Subcutaneous abdominal adipose tissue (tissue), 5 donors: ENCODE measurements around the gene RBMS1.

Experiments used
- H3K27ac ChIP-seq: one replicate; pipeline ENCODE4 v1.7.0; 2013; ENCODE audit warnings: low read depth, mild to moderate bottlenecking, inconsistent platforms, low read length, moderate library complexity
- H3K27me3 ChIP-seq, 5 donors: one replicate each; pipeline ENCODE4 v1.7.0; 2013; ENCODE audit warnings: low read length in 5 of 5, inconsistent platforms in 1 of 5; ENCODE audit not compliant: control insufficient read depth in 5 of 5, insufficient read depth in 4 of 5
- H3K36me3 ChIP-seq, 5 donors: one replicate each; pipeline ENCODE4 v1.7.0; 2013; ENCODE audit warnings: low read length in 5 of 5; ENCODE audit not compliant: control insufficient read depth in 5 of 5, insufficient read depth in 5 of 5
- H3K4me1 ChIP-seq, 5 donors: one replicate each; pipeline ENCODE4 v1.7.0; 2013; ENCODE audit warnings: low read length in 5 of 5, mild to moderate bottlenecking in 3 of 5, moderate library complexity in 1 of 5; ENCODE audit not compliant: control insufficient read depth in 5 of 5, insufficient read depth in 5 of 5
- H3K4me3 ChIP-seq, 5 donors: one replicate each; pipeline ENCODE4 v1.7.0; 2013; ENCODE audit warnings: low read length in 5 of 5, low read depth in 1 of 5
- H3K9ac ChIP-seq, 5 donors: one replicate each; pipeline ENCODE4 v1.7.0; 2013; ENCODE audit warnings: low read length in 5 of 5, mild to moderate bottlenecking in 4 of 5, moderate library complexity in 3 of 5
- H3K9me3 ChIP-seq, 5 donors: one replicate each; pipeline ENCODE4 v1.7.0; 2013; ENCODE audit warnings: low read length in 5 of 5; ENCODE audit not compliant: control insufficient read depth in 5 of 5
- donor health status: healthy.
- donor health status: healthy.
- donor health status: healthy.
- donor health status: healthy.
- donor health status: healthy.

The RBMS1 gene

GRCh38 chr2:160473468-160474318, 19.9 kb downstream of the RBMS1 start:
- Histone ChIP-seq H3K4me3 (no peak overlapping the region), H3K27me3 (no peaks in the 10 kb centered on the region), H3K9ac (no peak overlapping the region), H3K9me3 (no peaks in the 10 kb centered on the region), H3K4me1 (peaks cover 0 to 40% (median 23%) of the 10 kb centered on the region in 5 donors), H3K36me3 (peaks cover 0 to 1% (median 0%) of the 10 kb centered on the region in 5 donors), H3K27ac (no peak overlapping the region)

GRCh38 chr2:160472839-160473251, 20.8 kb downstream of the RBMS1 start:
- H3K36me3 ChIP-seq = no peaks in the 10 kb centered on the region
- H3K4me3 ChIP-seq = no peak overlapping the region
- peaks cover 0 to 33% (median 21%) of the 10 kb centered on the region in 5 donors for H3K4me1 ChIP-seq
- peak overlapping the region; percentile 21 for H3K27ac ChIP-seq
- no peak overlapping the region for H3K9ac ChIP-seq
- H3K27me3 ChIP-seq = no peaks in the 10 kb centered on the region
- H3K9me3 ChIP-seq = no peaks in the 10 kb centered on the region

GRCh38 chr2:160471950-160472349, 21.7 kb downstream of the RBMS1 start:
- H3K9ac ChIP-seq = peak overlapping the region in 2 of 5 donors; percentile 40 to 47
- peak overlapping the region; percentile 21 for H3K27ac ChIP-seq
- no peaks in the 10 kb centered on the region for H3K36me3 ChIP-seq
- no peaks in the 10 kb centered on the region for H3K27me3 ChIP-seq
- H3K9me3 ChIP-seq = no peaks in the 10 kb centered on the region
- no peak overlapping the region for H3K4me3 ChIP-seq
- peaks cover 0 to 33% (median 21%) of the 10 kb centered on the region in 5 donors for H3K4me1 ChIP-seq

- Histone ChIP-seq H3K27me3 (no peaks in the 10 kb centered on the region), H3K9me3 (no peaks in the 10 kb centered on the region), H3K4me1 (peaks cover 0 to 41% (median 28%) of the 10 kb centered on the region in 5 donors), H3K9ac (peak overlapping the region in 1 of 5 donors; percentile 24), H3K36me3 (no peaks in the 10 kb centered on the region), H3K27ac (peak overlapping the region; percentile 52), H3K4me3 (no peak overlapping the region)
Measured at GRCh38 chr2:160469621-160470204, 23.9 kb downstream of the RBMS1 start.

- H3K4me1 ChIP-seq = peaks cover 0 to 41% (median 28%) of the 10 kb centered on the region in 5 donors
- H3K36me3 ChIP-seq = no peaks in the 10 kb centered on the region
- H3K9ac ChIP-seq = peak overlapping the region in 1 of 5 donors; percentile 33
- H3K27me3 ChIP-seq = no peaks in the 10 kb centered on the region
- H3K9me3 ChIP-seq = no peaks in the 10 kb centered on the region
- no peak overlapping the region for H3K4me3 ChIP-seq
- peak overlapping the region; percentile 52 for H3K27ac ChIP-seq
Measured at GRCh38 chr2:160469164-160469563, 24.4 kb downstream of the RBMS1 start.

- Histone ChIP-seq H3K27ac (no peak overlapping the region), H3K4me3 (no peak overlapping the region), H3K9ac (no peak overlapping the region), H3K9me3 (no peaks in the 10 kb centered on the region), H3K27me3 (no peaks in the 10 kb centered on the region), H3K4me1 (peaks cover 0 to 36% (median 22%) of the 10 kb centered on the region in 5 donors), H3K36me3 (no peaks in the 10 kb centered on the region)
Measured at GRCh38 chr2:160467086-160467485, 26.5 kb downstream of the RBMS1 start.

- Histone ChIP-seq H3K27ac (peak overlapping the region; percentile 74), H3K27me3 (no peaks in the 10 kb centered on the region), H3K4me1 (peaks cover 0 to 23% (median 17%) of the 10 kb centered on the region in 5 donors), H3K9ac (no peak overlapping the region), H3K4me3 (no peak overlapping the region), H3K36me3 (no peaks in the 10 kb centered on the region), H3K9me3 (no peaks in the 10 kb centered on the region)
Measured at GRCh38 chr2:160465406-160465805, 28.2 kb downstream of the RBMS1 start.

- Histone ChIP-seq H3K4me3 (no peak overlapping the region), H3K9ac (no peak overlapping the region), H3K4me1 (peaks cover 2 to 23% (median 17%) of the 10 kb centered on the region in 5 donors), H3K36me3 (no peaks in the 10 kb centered on the region), H3K27me3 (no peaks in the 10 kb centered on the region), H3K27ac (peak overlapping the region; percentile 74), H3K9me3 (no peaks in the 10 kb centered on the region)
Measured at GRCh38 chr2:160465002-160465401, 28.6 kb downstream of the RBMS1 start.

GRCh38 chr2:160464017-160464416, 29.6 kb downstream of the RBMS1 start:
- Histone ChIP-seq H3K9me3 (no peaks in the 10 kb centered on the region), H3K9ac (no peak overlapping the region), H3K27me3 (no peaks in the 10 kb centered on the region), H3K27ac (no peak overlapping the region), H3K4me3 (no peak overlapping the region), H3K36me3 (no peaks in the 10 kb centered on the region), H3K4me1 (peaks cover 2 to 17% (median 9%) of the 10 kb centered on the region in 5 donors)

GRCh38 chr2:160463245-160463644, 30.4 kb downstream of the RBMS1 start:
- H3K36me3 ChIP-seq = no peaks in the 10 kb centered on the region
- no peaks in the 10 kb centered on the region for H3K27me3 ChIP-seq
- H3K9ac ChIP-seq = no peak overlapping the region
- H3K4me3 ChIP-seq = no peak overlapping the region
- H3K4me1 ChIP-seq = peaks cover 2 to 15% (median 8%) of the 10 kb centered on the region in 5 donors
- no peaks in the 10 kb centered on the region for H3K9me3 ChIP-seq
- H3K27ac ChIP-seq = no peak overlapping the region
